Parathyroid adenoma (tissue), 2 donors: ENCODE measurements around the gene CREB3.

Source experiments
- H2AFZ ChIP-seq: fragments of 300-600 bp; sonication (generic); one replicate; pipeline ENCODE4 v1.7.0; 2017; ENCODE audit warnings: antibody characterized with exemption, mild to moderate bottlenecking
- H3K27ac ChIP-seq: fragments of 300-600 bp; sonication (generic); one replicate; pipeline ENCODE4 v1.7.0; 2017
- H3K27me3 ChIP-seq: fragments of 300-600 bp; sonication (generic); one replicate; pipeline ENCODE4 v1.7.0; 2017; ENCODE audit warnings: low read length; ENCODE audit not compliant: control insufficient read depth, insufficient read depth
- H3K36me3 ChIP-seq: fragments of 300-600 bp; sonication (generic); one replicate; pipeline ENCODE4 v1.7.0; 2017; ENCODE audit warnings: low read length; ENCODE audit not compliant: control insufficient read depth, insufficient read depth
- H3K4me1 ChIP-seq: fragments of 300-600 bp; sonication (generic); one replicate; pipeline ENCODE4 v1.7.0; 2017; ENCODE audit warnings: control low read depth
- H3K4me2 ChIP-seq: fragments of 300-600 bp; sonication (generic); one replicate; pipeline ENCODE4 v1.7.0; 2017; ENCODE audit warnings: low read length
- H3K4me3 ChIP-seq: fragments of 300-600 bp; sonication (generic); one replicate; pipeline ENCODE4 v1.7.0; 2017; ENCODE audit warnings: low read depth, low read length
- H3K79me2 ChIP-seq: fragments of 300-600 bp; sonication (generic); one replicate; pipeline ENCODE4 v1.7.0; 2017; ENCODE audit warnings: control low read depth
- H3K9ac ChIP-seq: fragments of 300-600 bp; sonication (generic); one replicate; pipeline ENCODE4 v1.7.0; 2017; ENCODE audit warnings: mild to moderate bottlenecking
- H3K9me3 ChIP-seq: fragments of 300-600 bp; sonication (generic); one replicate; pipeline ENCODE4 v1.7.0; 2017; ENCODE audit warnings: low read length; ENCODE audit not compliant: control insufficient read depth
- CTCF ChIP-seq: fragments of 300-600 bp; sonication (generic); IDR thresholded peaks from one replicate; pipeline ENCODE4 v1.7.0; 2017; ENCODE audit warnings: antibody characterized with exemption, mild to moderate bottlenecking
- donor health status: primary hyperparathyroidism.

Gene CREB3

DNA sequence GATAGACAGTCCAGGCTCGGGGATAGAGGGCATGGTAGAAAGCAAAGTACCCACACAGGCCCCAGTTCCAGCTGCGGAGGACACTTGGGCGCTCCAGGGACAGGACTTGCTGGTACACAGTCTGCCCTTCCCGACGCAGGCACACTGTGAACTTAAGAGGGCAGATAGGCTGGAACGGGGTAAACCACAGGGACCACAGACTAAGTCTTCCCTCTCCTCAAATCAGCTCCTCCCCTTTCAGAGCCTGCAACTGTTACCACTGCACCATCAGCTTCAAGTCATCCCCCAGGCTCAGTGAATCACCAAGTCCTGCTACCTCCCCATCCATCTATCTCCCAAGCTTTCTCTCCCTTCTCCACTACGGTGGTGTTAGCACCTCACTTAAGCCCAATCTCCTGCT, 9.3 kb downstream of the CREB3 start:
- no peak for TF ChIP-seq CTCF
- Histone ChIP-seq H2AFZ (no peak overlapping the region), H3K9me3 (no peaks in the 10 kb centered on the region), H3K4me1 (no peaks in the 10 kb centered on the region), H3K36me3 (no peaks in the 10 kb centered on the region), H3K4me2 (no peak overlapping the region), H3K4me3 (no peak overlapping the region), H3K9ac (no peak overlapping the region), H3K79me2 (no peaks in the 10 kb centered on the region), H3K27me3 (no peaks in the 10 kb centered on the region), H3K27ac (no peak overlapping the region)

DNA sequence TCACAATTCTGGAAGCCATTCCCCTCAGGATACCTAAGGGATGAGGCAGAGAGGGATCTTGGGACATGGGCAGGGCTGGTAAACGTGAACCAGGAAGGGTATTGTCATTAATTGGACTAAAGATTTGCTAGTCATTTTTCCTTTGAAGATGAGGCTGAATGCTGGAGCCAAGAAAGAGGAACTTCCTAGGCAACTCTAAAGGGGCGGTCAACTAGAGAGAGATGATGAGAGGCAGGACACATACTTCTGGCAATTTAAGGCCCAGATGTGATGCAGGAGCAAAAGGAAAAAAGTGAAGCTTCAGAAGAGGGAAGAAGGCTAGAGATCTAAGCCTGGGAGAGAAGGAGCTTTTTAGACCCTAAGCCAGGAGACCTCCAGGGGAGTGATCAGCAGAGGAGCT, 11.0 kb downstream of the CREB3 start:
- H3K36me3 ChIP-seq, result no peaks in the 10 kb centered on the region
- H3K9me3 ChIP-seq, result no peaks in the 10 kb centered on the region
- H3K27me3 ChIP-seq, result no peaks in the 10 kb centered on the region
- H3K4me1 ChIP-seq, result peaks cover 3% of the 10 kb centered on the region
- H2AFZ ChIP-seq, result no peak overlapping the region
- no peak overlapping the region for H3K27ac ChIP-seq
- H3K79me2 ChIP-seq, result peaks cover 9% of the 10 kb centered on the region
- no peak overlapping the region for H3K4me2 ChIP-seq
- H3K9ac ChIP-seq, result no peak overlapping the region
- no peak overlapping the region for H3K4me3 ChIP-seq
- no peak for TF ChIP-seq CTCF

DNA sequence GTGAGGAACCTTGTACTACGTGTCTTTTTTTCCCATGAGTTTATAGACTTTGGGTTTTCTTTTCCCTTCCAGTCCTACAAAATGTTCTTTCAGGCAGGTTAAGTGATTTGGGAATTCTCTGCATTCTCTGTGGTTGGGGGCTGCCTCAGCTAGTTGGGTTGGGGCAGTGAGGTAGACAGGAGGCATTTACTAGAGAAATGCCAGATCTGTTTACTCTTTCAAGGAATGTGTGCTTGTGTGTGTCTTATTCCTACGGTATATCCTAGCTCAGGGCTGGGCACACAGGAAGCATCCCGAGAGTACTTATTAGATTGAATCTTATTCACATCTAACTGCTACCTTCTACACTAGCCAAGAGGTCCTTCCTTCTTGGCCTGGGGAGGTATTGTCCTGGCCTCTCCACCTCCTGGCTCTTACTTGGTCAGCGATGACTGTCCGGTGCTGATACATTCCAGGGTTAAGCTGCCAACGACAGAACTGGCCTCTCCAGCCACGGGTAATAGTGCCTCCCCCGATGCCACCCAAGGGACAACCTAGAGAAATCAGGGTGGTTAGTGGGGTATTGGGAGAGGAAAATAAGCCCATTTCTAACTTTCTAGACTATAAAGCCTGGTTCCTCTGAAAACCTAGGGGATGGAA, 11.5 kb downstream of the CREB3 start:
- H2AFZ ChIP-seq, result no peak overlapping the region
- H3K9me3 ChIP-seq, result no peaks in the 10 kb centered on the region
- TF ChIP-seq CTCF, result no peak
- no peak overlapping the region for H3K27ac ChIP-seq
- H3K27me3 ChIP-seq, result no peaks in the 10 kb centered on the region
- H3K36me3 ChIP-seq, result no peaks in the 10 kb centered on the region
- H3K4me2 ChIP-seq, result no peak overlapping the region
- H3K79me2 ChIP-seq, result peaks cover 12% of the 10 kb centered on the region
- no peak overlapping the region for H3K9ac ChIP-seq
- H3K4me1 ChIP-seq, result peaks cover 3% of the 10 kb centered on the region
- no peak overlapping the region for H3K4me3 ChIP-seq

DNA sequence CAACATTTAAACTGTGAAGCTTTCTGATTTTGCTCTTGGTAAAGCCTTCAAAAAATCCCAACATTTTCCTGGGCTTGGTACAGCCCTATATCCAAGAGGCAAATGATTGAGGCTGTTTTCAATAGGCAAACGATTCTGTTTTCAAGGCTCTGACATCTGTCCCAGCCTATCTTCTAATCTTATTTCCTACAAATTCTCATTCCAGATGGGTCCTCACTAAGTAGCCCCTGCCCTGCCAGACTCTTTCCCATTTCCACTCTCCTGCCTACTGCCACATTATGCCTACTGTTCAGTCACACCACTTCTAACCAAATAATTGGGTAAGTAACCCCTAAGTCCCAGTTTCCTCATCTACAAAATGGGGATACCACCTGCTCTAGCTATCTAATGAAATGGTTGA, 13.1 kb downstream of the CREB3 start:
- Histone ChIP-seq H3K36me3 (no peaks in the 10 kb centered on the region), H3K27ac (no peak overlapping the region), H3K9ac (no peak overlapping the region), H3K27me3 (no peaks in the 10 kb centered on the region), H3K4me3 (no peak overlapping the region), H3K4me1 (peaks cover 8% of the 10 kb centered on the region), H2AFZ (no peak overlapping the region), H3K4me2 (peak overlapping the region; percentile 54), H3K79me2 (peaks cover 12% of the 10 kb centered on the region), H3K9me3 (no peaks in the 10 kb centered on the region)
- TF ChIP-seq CTCF, result no peak

- H3K4me3 ChIP-seq, result peak overlapping the region; percentile 94
- H3K9me3 ChIP-seq, result no peaks in the 10 kb centered on the region
- H3K9ac ChIP-seq, result no peak overlapping the region
- no peak overlapping the region for H2AFZ ChIP-seq
- peak overlapping the region; percentile 91 for H3K4me2 ChIP-seq
- H3K79me2 ChIP-seq, result peaks cover 12% of the 10 kb centered on the region
- no peak overlapping the region for H3K27ac ChIP-seq
- TF ChIP-seq CTCF, result no peak
- no peaks in the 10 kb centered on the region for H3K36me3 ChIP-seq
- peaks cover 8% of the 10 kb centered on the region for H3K4me1 ChIP-seq
- H3K27me3 ChIP-seq, result no peaks in the 10 kb centered on the region
Observed at GRCh38 chr9:35746583-35746982, 14.1 kb downstream of the CREB3 start.
